Measurements from ENCODE around the gene KCNJ12.
"Not testable (repeated sequence)": the region's sequence is repeated elsewhere in the genome, so short reads cannot be mapped to it uniquely, and the experiment has no call there.

The KCNJ12 gene

DNA sequence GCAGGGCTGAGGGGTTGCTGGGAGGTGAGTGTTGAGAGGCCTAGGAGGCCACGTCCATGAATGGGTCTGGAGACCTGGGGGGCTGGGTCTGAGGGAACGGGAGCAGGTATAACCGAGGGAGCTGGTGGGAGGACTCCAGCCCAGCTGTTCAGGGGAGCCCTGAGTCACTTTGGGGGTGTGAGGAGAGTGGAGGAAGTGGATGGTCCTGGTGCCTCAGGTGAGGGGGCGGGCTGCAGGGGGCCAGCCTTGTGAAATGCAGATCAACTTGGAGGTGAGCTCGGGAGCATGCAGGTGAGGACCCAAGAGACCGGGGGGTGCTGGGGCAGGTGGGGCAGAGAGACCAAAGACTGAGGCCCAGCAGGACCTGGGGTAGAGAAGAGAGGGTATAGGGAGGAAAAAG lies 79.6 kb downstream of the KCNJ12 start:
- DNase-seq: no peak

DNA sequence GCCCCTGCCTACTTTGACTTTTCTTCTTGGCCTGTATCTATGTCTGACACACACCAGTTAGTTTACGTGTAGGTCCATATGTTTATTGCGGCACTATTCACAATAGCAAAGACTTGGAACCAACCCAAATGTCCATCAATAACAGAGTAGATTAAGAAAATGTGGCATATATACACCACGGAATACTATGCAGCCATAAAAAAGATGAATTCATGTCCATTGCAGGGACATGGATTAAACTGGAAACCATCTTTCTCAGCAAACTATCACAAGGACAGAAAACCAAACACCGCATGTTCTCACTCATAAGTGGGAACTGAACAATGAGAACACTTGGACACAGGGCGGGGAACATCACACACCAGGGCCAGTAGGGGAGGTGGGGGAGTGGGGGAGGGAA lies 80.3 kb downstream of the KCNJ12 start:
- DNase-seq: not testable (repeated sequence)

GRCh38 chr17:21457051-21458026 lies 81.2 kb downstream of the KCNJ12 start:
- peak; percentile 67 to 81 for DNase-seq

DNA sequence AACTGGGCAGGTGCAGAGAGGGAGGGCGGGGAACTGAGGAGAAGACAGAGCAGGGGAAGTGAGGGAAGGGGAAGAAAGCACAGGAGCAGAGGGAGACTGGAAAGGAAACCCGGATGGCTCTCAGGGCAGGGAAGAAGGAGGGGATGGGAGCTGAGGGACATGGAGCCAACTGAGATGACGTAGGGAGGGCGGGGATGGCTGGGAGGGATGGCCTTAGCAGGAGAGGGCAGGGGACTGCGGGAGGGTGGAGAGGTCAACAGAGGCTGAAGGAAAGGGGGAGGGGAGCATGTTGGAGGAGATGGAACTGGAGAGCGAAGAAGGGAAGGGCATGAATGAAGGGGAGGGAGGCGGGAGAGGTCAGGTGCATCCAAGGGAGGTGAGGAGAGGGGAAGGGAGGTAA lies 81.9 kb downstream of the KCNJ12 start:
- DNase-seq: no peak

DNA sequence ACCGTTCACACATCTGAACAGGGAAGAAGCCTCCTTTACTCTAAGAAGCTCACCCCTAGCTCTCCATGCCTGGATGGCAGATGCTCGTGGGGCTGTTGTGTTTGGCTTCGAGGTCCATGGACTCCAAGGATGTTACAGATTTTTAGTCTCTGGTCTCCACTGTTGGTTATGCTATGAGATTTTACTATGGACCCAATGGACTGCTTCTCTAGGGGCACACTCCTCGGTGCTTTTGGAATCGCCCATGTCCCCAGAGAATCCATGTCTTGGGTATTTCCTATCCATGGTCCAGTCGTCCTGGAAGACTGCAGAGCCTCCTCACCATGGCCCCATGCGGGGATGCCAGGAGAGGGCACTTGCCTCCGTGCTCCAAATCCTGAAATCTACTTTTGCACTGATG lies 83.4 kb downstream of the KCNJ12 start:
- DNase-seq: no peak

DNA sequence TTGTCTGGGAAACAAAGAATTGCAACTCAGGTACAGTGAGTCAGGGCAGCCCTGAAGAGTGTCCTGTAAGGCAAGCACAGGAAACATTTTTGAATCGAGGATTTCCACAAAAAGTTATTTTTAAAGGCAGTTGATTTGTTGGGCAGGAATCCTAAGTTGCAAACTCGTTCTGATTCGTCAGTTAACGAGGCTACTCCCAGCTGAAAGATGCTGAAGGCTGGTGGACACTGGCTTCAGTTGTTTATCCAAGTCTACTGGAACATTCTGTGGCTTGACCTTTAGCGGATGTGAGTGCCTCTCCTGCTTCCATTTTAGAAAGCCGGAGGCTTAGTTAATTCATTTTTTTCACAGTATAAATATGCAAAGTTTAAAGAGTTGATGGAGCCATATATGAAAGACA lies 84.2 kb downstream of the KCNJ12 start:
- no peak for DNase-seq

DNA sequence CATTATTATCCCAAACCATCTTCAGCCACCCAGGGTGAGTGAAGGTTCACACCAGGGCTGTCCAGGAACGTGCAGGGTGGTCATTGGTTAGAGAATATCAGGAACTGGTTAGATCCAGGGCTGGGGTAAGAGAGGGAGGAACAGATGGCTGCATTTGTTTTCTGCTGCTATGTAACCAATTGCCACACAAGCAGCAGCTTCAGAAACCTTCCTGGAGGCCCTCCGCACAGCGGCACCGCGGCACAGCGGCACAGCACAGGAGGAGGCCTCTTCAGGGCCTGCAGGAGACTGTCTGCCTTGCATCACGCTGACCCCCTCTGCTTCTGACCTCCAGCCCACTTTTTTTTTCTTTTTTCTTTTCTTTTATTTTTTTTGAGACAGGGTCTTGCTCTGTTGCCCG lies 86.1 kb downstream of the KCNJ12 start:
- DNase-seq: peak in 1 of 2 experiments; percentile 20

DNA sequence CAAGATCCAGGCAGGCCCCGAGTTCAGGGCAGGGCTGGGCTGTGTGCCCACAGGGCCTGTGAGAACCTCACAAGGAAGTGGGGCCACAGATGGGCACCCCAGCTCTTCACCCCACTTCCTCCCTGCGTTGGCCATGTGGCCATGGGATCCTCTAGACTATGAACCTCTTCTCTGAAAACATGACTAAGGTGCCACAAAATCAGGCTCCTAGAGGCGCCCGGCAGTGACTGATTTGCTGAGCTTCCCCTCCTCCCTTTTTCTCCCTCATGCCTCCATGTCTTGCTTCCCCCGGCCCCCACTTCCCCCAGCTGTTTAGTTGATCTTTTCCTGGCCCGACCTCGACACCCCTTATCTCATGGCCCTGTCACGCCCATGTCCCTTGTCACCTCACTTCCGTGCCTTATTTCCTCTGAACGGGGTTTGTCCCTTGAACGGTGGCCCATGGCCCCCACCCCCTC lies 87.1 kb downstream of the KCNJ12 start:
- DNase-seq: no peak

DNA sequence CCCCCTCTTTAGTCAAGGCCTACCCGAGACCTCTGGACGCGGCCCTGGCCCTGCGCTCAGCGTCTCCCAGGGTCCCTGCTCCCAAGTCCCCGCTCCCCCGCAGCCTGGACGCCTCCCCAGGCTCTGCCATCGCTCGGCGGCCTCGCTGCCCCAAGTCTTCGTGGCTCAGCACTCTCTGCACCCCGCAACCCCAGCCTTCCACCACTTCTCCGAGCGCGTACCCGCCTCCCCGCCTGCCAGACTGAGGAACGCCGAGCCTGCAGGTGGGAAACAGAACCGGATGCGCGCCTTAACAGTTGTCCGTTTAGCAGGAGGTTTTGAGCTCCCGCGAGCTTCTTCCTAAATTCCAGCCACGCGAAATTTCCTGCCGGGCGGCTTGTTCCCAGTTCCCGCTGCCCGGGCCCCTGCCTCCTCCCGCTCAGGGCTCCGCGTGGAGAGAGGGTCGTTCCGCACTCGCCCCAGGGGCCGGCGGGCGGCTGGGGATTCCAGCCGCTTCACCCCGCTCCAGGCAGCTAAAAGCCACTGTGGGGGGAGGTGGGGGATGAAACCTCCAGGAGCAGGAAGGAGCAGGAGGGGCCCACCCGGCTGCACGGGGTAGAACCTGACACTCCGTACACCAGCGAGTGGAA lies 87.7 kb downstream of the KCNJ12 start:
- DNase-seq: no peak

DNA sequence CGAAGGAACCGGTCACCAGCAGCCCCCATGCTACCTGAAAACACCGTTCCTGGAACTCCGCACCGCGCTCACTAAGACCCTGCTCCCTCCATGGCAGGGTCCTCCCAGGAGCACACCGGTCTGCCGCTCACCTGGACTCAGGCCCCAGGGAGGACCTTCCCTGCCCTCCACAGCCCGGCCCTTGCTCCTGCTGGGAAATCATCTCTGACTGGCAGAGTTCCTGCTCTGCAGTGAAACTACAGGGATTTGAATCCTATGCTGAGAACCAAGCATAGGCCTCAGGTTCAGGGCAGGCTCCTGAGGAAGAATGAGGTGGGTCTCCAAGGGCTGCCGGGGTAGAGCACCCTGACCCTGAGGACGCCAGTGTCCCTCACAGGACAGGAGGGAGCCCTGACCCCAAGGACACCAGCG lies 88.5 kb downstream of the KCNJ12 start:
- DNase-seq: no peak

DNA sequence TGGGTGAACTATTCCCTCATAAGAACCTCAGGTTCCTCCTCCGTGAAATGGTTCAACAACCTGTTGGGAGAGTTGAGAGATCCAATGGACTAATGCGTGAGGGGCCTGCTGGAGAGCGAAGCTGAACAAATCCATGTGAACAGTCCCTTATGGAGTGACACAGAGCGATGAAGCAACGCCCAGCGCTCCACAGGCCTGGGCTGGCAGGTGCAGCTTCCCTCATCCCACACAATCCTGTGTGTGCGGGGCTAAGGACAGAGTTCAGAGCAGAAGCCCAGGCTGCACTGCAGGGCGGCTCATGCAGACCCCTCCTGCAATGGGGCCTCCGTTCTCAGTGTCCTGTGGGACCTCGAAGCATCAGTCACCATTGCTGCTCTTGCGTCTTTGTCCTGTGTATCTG lies 90.4 kb downstream of the KCNJ12 start:
- no peak for DNase-seq

DNA sequence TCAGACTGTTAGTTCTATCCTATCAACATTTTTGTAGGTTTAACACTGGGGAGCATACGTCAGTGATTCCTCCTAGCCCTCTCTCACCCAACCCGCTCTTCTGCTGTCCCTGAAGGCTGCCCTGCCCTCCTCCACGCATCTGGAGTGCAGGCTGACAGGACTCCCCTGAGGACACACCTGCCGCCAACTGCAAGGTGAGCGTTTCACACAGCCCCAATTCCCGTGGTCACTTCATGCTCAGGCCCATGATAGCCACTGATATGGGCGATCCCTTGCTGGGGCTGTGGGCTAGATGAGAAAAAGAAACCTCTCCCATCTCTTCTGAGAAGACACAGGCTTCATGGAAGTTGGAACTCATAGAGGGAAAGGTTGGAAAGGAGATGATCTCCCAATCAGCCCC lies 91.0 kb downstream of the KCNJ12 start:
- no peak for DNase-seq

DNA sequence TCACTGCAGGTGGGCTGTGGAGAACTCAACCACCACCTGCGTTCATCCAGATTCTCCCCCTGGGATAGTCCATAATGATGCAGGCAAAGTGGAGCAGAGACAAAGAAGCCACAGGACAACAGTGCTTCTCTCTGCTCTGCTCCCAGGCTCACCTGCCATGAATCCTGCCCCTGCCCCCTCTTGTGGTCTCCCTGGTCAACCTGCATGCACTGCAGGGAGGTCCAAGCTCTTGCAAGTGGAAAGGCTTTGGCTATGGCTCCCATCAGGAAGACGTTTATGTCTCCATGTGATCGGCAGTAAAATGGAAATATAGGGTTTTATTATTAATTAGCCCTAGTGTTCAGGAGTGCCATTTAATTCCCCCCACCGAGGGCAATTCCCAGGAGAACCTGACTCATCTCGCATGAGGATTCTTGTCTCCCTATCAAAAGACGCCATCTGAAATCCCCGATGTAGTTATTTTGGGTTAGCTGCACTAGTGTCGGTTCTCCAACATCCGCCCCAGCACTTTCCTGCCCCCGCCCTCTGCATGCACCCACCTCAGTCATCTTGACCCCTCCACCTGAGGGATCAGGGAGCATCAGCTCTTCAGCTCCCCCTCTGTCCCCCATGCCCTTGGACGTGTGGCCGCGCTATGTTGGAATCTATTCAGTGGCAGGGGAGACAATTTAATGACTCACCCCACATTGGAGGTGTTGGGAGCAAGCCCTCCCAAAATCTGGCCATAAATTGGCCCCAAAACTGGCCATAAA lies 91.8 kb downstream of the KCNJ12 start:
- no peak for DNase-seq
